ENCODE measurements around the gene DHX35.

GRCh38 chr20:38937978-38938473 lies 24.1 kb upstream of the DHX35 start:
- TF ChIP-seq CTCF (IDR thresholded peaks at IDR 0.05) (no peak), POLR2A (IDR thresholded peaks at IDR 0.05) (no peak)
